ENCODE data around the gene CDH4. TPM values are rescaled to one million over a fixed set of nuclear protein-coding genes. Genes with fewer than 3 reads are reported as not detected.

Gene CDH4
- total RNA-seq, 3 donors from 2014 or later (not counting 1 experiment from before 2014, with no cell fraction given) = 0.18 TPM; not detected in 2

DNA sequence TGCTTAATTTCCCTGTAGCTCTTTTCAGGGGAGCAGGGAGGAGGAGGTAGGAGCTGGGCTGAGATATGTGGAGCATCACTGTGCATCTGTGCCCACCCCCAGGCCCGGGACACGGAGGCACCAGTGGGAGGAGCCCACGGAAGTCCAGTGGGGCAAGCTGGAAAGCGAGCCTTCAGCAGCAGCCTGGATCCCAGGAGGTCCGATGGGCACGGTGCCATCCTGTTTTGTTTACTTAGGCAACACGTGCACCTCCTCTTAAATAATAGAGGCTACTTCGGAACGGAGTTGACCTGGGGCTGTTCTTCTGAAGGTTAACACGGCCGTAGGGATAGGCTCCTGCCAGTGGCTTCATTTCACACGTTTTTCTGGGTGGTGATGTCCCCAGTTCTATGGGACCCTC lies 51.6 kb downstream of the CDH4 start:
- H3K4me1 Mint-ChIP-seq = no peaks in the 10 kb centered on the region
- TF ChIP-seq, protein P1, sequence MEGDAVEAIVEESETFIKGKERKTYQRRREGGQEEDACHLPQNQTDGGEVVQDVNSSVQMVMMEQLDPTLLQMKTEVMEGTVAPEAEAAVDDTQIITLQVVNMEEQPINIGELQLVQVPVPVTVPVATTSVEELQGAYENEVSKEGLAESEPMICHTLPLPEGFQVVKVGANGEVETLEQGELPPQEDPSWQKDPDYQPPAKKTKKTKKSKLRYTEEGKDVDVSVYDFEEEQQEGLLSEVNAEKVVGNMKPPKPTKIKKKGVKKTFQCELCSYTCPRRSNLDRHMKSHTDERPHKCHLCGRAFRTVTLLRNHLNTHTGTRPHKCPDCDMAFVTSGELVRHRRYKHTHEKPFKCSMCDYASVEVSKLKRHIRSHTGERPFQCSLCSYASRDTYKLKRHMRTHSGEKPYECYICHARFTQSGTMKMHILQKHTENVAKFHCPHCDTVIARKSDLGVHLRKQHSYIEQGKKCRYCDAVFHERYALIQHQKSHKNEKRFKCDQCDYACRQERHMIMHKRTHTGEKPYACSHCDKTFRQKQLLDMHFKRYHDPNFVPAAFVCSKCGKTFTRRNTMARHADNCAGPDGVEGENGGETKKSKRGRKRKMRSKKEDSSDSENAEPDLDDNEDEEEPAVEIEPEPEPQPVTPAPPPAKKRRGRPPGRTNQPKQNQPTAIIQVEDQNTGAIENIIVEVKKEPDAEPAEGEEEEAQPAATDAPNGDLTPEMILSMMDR (IDR thresholded peaks at IDR 0.05) = no peak
- intact Hi-C loops (cut with micrococcal nuclease) = no loop called here
- no peaks in the 10 kb centered on the region for H3K36me3 Mint-ChIP-seq
- Histone ChIP-seq H3K9me3 (ENCODE audit: control insufficient read depth, insufficient read depth, low read length) (peaks cover 10% of the 10 kb centered on the region), H3K27me3 (ENCODE audit: control insufficient read depth, insufficient read depth, low read length) (no peaks in the 10 kb centered on the region), H3K36me3 (ENCODE audit: control insufficient read depth, insufficient read depth, low read length) (no peaks in the 10 kb centered on the region), H3K27ac (ENCODE audit: low read length) (no peak overlapping the region), H3K4me3 (ENCODE audit: low read length) (no peak overlapping the region), H3K4me1 (ENCODE audit: control insufficient read depth, insufficient read depth, low read length) (no peaks in the 10 kb centered on the region)
- no peaks in the 10 kb centered on the region for H3K27me3 Mint-ChIP-seq (ENCODE audit: low read depth in 2 of 2)
- no peak overlapping the region for H3K4me3 Mint-ChIP-seq
- H3K9me3 Mint-ChIP-seq = no peaks in the 10 kb centered on the region
- DNase-seq = no peak
- 88% methylated on average over 12 of the region's 12 CpGs for WGBS (ENCODE audit: insufficient coverage)
- no peak for ATAC-seq
- H3K27ac Mint-ChIP-seq = no peak overlapping the region

DNA sequence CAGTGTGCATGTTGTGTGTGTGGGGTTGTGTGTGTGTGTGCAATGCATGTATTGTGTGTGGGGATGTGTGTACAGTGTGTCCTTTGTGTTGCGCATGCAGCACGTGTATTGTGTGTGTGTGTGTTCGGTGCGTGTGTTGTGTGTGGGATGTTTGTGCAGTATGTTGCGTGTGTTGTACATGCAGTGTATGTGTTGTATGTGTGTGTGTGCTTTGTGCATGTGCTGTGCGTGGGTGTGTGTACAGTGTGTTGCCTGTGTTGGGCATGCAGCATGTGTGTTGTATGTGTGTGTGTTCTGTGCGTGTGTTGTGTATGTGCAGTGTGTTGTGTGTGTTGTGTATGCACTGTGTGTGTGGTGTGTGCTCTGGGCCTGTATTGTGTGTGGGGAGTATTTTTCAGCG lies 52.7 kb downstream of the CDH4 start:
- no peak overlapping the region for H3K27ac ChIP-seq (ENCODE audit: low read length)
- H3K4me3 ChIP-seq (ENCODE audit: low read length) = no peak overlapping the region
- Mint-ChIP-seq H3K9me3 (no peaks in the 10 kb centered on the region), H3K4me1 (no peaks in the 10 kb centered on the region), H3K36me3 (no peaks in the 10 kb centered on the region), H3K4me3 (no peak overlapping the region), H3K27ac (no peak overlapping the region), H3K27me3 (ENCODE audit: low read depth in 2 of 2) (no peaks in the 10 kb centered on the region)
- H3K27me3 ChIP-seq (ENCODE audit: control insufficient read depth, insufficient read depth, low read length) = no peaks in the 10 kb centered on the region
- intact Hi-C loops (cut with micrococcal nuclease) = no loop called here
- H3K4me1 ChIP-seq (ENCODE audit: control insufficient read depth, insufficient read depth, low read length) = no peaks in the 10 kb centered on the region
- H3K36me3 ChIP-seq (ENCODE audit: control insufficient read depth, insufficient read depth, low read length) = no peaks in the 10 kb centered on the region
- TF ChIP-seq, protein P1 (IDR thresholded peaks at IDR 0.05) = no peak
- 92% methylated on average over 8 of the region's 8 CpGs for WGBS (ENCODE audit: insufficient coverage)
- ATAC-seq (peak in 1 of 3 donors; percentile 17), DNase-seq (no peak)
- H3K9me3 ChIP-seq (ENCODE audit: control insufficient read depth, insufficient read depth, low read length) = peaks cover 7% of the 10 kb centered on the region

DNA sequence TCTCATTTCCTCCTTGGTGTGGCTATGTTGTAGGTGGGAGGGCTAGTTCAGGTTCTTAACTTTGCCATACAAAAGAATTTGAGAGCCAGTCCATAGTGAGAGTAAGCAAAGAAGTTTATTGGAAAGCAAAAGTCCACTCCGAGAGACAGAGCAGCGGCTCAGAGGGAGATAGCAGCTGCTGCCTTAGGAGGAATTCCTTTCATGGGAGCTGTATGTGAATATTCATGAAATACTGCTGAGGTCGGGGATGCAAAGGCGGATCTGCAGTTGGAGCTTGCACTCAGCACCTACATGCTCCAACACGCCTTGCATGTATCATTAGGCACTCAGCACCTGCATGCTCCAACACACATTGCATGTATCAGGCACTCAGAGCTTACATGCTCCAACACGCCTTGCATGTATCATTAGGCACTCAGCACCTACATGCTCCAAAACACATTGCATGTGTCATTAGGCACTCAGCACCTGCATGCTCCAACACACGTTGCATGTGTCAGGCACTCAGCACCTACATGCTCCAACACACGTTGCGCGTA lies 54.9 kb downstream of the CDH4 start:
- H3K9me3 Mint-ChIP-seq = no peaks in the 10 kb centered on the region
- no peaks in the 10 kb centered on the region for H3K27me3 Mint-ChIP-seq (ENCODE audit: low read depth in 2 of 2)
- no peak overlapping the region for H3K4me3 ChIP-seq (ENCODE audit: low read length)
- H3K9me3 ChIP-seq (ENCODE audit: control insufficient read depth, insufficient read depth, low read length) = peaks cover 4% of the 10 kb centered on the region
- no peaks in the 10 kb centered on the region for H3K36me3 ChIP-seq (ENCODE audit: control insufficient read depth, insufficient read depth, low read length)
- H3K36me3 Mint-ChIP-seq = no peaks in the 10 kb centered on the region
- DNase-seq = no peak
- WGBS (ENCODE audit: insufficient coverage) = 89% methylated on average over 10 of the region's 10 CpGs
- intact Hi-C loops (cut with micrococcal nuclease) = no loop called here
- no peak overlapping the region for H3K4me3 Mint-ChIP-seq
- no peaks in the 10 kb centered on the region for H3K4me1 Mint-ChIP-seq
- no peak for ATAC-seq
- H3K4me1 ChIP-seq (ENCODE audit: control insufficient read depth, insufficient read depth, low read length) = no peaks in the 10 kb centered on the region
- no peak overlapping the region for H3K27ac Mint-ChIP-seq
- no peak overlapping the region for H3K27ac ChIP-seq (ENCODE audit: low read length)
- TF ChIP-seq, protein P1 (IDR thresholded peaks at IDR 0.05) = no peak
- H3K27me3 ChIP-seq (ENCODE audit: control insufficient read depth, insufficient read depth, low read length) = no peaks in the 10 kb centered on the region
